NCI-H187 treated with DMSO at 0.1 percent for 48 hours (cell line): ENCODE results near the gene DERA.
A peak's percentile ranks its signal among the peaks of the same experiment; 100 is the strongest.
"Not testable (repeated sequence)": the region's sequence is repeated elsewhere in the genome, so short reads cannot be mapped to it uniquely, and the experiment has no call there.

Source experiments
- DNase-seq: peaks from one replicate; lab custom pipeline; 2025; lab: John Stamatoyannopoulos, UW

The DERA gene

DNA sequence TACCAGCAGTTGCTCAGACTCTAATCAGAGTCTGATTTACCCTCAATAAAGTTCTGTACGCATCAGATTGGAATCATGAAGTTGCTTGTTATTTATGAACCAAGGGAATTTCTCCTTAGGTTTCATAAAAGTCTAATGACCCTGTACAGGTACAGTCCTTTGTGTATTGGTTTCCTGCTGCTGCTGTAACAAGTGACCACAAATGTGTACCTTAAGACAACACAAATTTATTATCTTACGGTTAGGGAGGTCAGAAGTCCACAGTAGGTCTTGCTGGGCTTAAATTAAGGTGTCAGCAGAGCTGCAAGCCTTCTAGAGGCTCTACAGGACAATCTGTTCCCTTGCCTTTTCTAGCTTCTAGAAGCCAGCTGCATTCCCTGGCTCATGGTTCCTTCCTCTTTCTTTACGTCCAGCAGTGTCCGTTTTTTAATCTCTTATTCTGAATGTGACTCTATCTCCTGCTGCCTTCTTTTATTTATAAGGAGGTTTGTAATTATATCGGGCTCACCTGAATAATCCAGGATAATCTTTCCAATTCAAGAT, 6.7 kb upstream of the DERA start:
- no peak for DNase-seq

DNA sequence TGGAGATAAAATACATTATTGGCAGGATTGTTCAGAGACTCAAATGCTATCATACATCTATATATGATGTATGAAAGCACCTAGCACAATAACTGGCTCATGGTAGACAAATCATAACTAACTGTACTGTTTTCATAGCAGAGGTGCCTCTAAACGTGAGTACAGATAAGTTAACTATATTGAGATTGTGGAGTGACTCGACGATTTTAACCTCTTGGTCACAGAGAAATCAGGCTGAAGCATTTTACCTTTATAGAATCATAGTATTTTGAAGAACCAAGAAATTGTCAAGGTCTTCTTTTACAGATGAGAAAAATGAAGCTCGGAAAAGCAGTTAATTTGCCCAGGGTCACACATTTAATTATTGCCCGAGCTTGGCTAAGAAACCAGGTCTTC, 666 bp upstream of the DERA start:
- DNase-seq, result no peak

- not testable (repeated sequence) for DNase-seq
Measured at GRCh38 chr12:15911931-15912330, 799 bp downstream of the DERA start.

- not testable (repeated sequence) for DNase-seq
Measured at GRCh38 chr12:15914131-15914530, 3.0 kb downstream of the DERA start.

DNA sequence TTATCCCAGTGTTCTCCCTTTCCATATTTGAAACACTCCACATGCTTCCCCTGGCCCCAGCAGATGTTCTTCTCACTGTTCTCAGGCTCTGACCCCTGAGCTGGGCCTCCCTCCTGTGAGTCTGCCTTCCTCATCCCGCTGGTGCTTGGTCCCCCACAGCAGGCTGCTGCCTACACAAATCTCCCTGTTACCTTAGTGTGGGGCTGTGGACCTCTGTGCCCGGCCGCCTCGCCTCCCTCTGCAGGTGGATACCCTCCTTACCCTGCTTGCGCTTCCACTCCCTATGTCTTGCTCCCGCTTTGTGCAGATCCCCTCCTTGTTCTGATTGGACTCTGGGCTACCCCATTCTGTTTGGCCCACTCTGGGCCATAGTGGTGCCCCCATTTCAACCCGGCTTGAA, 6.9 kb downstream of the DERA start:
- DNase-seq, result no peak

DNA sequence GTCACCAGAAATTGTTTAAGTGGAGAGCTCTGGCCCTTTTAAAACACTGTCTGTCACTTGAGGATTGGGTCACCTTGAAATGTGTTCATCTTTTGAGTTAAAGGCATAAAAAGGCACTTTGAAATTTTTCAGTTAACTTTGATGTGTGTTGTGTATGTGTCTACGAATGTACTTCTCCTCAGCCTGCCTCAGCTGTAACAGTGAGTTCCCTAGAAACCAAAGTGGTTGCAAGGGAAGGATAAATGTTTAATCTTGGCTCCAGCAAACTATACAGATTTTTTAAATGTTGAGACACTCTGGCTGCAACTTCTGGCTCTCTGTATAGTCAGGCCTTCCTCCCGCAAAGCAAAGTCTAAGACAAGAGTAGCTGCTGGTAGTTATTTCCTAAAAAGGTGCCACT, 8.3 kb downstream of the DERA start:
- no peak for DNase-seq

DNA sequence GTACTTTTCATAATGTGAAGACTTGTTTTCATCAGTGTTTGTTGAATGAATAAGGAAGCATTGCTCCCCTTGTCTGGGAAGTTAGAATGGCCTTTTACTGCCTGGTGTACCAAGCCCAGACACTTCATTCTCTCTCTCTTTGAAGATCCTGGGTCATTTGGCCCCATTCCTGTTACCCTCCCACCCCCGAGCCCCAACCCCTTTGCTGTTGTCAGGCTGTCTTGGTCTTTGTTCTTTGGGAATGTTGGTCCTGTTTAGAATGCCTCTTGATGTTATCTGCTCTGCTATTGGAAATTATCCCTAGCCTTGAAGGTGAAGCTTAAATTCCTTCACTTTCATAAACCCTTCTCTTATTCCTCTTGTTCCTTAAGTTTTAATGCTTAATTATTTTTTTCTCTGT, 13.8 kb downstream of the DERA start:
- DNase-seq, result no peak

DNA sequence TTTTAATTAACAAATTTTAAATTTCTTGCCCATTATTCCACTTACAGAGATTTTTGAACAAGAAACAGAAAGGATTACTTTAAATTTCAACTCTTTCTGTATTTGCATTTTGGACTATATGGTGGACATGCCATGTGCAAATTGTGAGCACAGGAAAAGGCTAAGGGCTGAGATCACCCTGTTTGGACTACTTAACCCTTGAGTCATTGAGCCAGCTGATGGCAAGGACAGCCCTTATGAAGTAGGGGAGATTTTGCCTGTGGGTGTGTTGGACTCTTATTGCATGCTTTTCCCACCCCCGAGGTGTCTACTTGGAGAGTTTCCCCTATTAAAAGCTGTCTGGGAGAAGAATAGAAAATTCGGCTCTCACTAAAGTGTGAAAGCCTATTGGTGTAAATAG, 17.2 kb downstream of the DERA start:
- DNase-seq, result no peak

DNA sequence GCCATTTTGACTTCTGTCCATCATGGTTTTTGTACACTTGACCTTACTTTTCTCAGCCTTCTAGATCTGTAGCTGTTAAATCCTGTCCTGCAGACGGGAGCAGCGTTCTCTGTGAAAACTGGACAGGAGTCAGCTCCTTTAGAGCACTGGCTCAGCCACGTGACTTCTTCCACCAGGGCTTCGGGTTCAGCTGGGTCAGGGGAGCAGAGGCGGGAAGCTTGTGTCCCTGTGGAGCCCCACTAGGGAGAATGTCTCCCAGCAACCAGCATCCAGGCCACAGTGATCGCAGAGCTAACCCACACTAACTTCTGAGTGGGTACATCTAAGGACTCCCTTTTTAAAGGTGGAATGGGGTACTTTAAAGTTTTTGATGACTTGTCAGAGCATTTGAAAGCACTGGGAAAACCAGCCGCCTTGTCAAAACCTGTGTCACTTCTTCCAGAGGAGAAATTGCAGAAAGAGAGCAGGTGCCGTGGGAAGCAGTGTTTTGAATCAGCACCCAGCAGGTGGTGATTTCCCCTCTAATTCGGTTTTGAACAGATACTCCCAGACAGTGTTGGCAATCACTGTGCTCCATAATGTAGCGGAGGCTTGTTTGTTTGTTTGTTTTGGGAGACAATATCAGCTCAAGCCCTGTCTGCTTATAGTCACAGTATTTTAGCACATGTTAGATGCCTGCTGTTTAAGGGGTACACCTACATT, 17.9 kb downstream of the DERA start:
- DNase-seq, result no peak

DNA sequence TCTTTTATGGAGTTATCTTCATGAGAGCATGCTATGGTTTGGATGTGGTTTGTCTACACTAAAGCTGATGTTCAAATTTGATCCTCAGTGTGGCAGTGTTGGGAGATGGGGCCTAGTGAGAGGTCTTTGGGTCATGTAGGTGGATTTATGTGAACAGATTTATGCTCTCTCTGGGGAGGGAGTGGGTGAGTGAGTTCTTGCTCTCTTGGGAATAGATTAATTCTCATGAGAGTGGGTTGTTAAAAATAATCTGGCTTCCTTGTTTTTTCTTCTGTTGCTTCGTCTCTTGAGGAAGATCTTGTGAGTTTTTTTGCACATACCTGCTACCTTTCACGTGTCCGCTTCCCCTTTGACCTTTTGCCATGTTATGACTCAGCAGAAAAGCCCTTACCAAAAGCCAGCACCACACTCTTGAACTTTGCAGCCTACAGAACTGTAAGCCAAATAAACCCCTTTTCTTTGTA, 20.5 kb downstream of the DERA start:
- DNase-seq, result no peak

DNA sequence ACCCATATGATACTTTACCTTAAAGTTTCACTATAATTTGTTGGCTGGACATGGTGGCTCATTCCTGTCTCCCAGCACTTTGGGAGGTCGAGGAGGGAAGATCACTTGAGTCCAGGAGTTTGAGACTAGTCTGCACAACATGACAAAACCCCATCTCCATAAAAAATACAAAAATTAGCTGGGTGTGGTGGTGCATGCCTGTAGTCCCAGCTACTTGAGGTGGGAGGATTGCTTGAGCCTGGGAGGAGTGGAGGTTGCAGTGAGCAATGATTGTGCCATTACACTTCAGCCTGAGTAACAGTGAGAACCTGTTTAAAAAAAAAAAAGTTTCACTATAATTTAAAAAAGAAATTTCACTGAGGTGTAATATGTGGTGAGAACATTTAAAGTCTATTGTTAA, 21.2 kb downstream of the DERA start:
- DNase-seq, result no peak

DNA sequence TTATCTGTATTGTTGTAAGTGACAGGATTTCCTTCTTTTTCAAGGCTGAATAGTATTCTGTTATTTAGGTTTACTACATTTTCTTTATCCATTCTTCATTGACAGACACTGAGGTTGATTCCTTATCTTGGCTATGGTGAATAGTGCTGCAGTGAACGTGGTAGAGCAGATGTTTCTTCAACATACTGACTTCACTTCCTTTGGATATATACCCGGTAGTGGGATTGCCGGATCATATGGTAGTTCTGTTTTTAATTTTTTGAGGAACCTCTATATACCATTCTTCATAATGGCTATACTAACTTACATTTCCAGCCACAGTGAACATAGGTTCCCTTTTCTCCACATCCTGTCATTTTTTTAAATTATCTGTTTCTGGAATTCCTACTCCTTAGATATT, 21.8 kb downstream of the DERA start:
- no peak for DNase-seq

DNA sequence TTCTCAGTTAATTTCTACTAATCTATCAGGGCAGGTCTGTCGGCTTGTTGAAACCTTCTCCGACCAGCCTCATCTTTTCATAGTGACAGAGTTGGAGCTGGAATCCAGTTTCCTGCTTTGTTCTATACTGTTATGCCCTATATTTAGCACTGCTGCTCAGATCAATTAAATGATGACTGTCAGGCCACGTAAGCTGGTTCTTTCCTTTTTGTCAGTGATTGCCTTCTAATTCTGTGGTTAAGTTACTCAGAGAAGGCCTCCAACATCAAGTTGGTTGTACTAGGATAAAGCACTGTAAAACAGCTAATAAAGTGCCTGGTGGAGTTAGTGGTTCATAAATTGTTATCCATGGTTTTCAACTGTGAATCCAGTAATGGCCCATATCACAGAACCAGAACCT, 22.6 kb downstream of the DERA start:
- no peak for DNase-seq

- no peak for DNase-seq
Measured at GRCh38 chr12:15936751-15937150, 25.6 kb downstream of the DERA start.

DNA sequence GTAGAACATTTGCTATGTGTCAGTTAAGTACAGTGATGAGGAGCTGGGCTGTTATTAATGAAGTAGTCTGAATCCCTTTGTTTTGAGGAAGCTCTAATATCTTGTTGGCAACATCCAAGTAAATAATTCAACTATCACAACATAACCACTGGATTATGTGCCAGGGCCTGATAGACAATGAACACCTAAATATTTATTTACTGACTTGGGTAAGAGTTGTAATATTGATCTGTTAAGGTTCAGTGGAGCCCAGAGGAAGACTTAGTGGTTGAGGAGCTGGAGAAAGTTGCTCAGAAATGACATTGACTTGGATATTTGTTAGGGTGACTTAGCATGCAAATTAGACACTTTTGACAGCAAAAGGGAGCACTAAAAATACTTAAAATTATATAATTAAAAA, 26.8 kb downstream of the DERA start:
- no peak for DNase-seq

- DNase-seq, result no peak
Measured at GRCh38 chr12:15939111-15939510, 28.0 kb downstream of the DERA start.

DNA sequence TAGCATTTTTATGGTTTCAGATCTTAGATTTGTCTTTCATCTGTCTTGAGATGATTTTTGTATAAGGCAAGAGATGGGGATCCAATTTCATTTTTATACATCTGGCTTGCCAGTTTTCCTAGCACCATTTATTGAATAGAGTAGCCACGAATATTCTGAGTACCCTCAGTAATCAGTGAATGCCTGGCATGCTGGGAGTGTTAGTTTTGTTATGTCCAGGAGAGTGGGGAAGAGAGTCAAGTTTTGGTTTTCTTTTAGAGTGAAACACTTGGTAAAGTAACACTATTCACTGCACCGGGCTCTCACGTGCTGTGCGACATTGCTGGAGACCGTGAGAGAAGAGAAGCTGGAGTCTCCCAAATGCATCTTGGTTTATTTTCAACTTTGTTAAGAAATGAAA, 31.3 kb downstream of the DERA start:
- DNase-seq, result no peak

DNA sequence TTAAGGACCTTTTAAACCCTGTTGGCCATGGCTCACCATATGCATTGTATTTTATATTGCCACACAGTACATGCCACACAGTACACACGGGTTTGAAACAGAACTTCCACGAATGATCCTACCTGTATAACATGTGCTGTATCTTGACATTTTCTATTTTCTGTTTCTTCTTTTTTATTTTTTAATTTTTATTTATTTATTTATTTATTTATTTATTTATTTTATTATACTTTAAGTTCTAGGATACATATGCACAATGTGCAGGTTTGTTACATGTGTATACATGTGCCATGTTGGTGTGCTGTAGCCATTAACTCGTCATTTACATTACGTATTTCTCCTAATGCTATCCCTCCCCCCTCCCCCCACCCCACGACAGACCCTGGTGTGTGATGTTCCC, 32.4 kb downstream of the DERA start:
- not testable (repeated sequence) for DNase-seq

- not testable (repeated sequence) for DNase-seq
Measured at GRCh38 chr12:15948461-15948860, 37.3 kb downstream of the DERA start.

- no peak for DNase-seq
Measured at GRCh38 chr12:15955281-15955680, 44.1 kb downstream of the DERA start.

DNA sequence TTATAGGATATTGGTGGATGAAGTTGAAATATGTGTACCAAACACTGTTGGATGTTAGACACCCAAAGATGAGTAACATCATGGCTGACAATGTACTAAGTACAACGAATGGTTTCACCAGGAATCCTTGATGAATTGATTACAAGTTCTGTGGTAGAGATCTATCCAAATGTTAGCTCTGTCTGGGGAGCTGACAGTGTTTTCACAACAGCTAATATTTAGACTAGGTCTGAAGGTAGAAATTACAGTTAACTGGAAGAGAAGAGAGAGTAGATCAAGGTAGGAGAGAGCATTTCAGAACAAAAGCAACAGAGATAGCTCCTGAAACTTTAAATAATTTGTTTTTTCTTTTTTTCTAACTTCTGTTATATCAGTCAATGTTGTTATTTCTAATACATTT, 44.9 kb downstream of the DERA start:
- DNase-seq, result no peak

GRCh38 chr12:15956413-15957185, 45.5 kb downstream of the DERA start:
- peak; percentile 54 for DNase-seq

- DNase-seq, result no peak
Measured at GRCh38 chr12:15962760-15963159, 51.6 kb downstream of the DERA start.
